IPS-20b (cell line): ENCODE data around the gene DUSP5.
A peak's percentile ranks its signal among the peaks of the same experiment; 100 is the strongest.

Experiments used
- H3K27ac ChIP-seq: one replicate; pipeline ENCODE4 v1.5.1; 2013; ENCODE audit warnings: low read length
- H3K27me3 ChIP-seq: 2 replicates; pipeline ENCODE4 v1.6.1; 2013; ENCODE audit warnings: mild to moderate bottlenecking, low read length, inconsistent platforms; ENCODE audit not compliant: insufficient read depth
- H3K36me3 ChIP-seq: 2 replicates; pipeline ENCODE4 v1.6.1; 2013; ENCODE audit warnings: low read depth, mild to moderate bottlenecking, inconsistent platforms, low read length, moderate library complexity; ENCODE audit not compliant: insufficient read depth
- H3K4me1 ChIP-seq: 2 replicates; pipeline ENCODE4 v1.6.1; 2013; ENCODE audit warnings: mild to moderate bottlenecking, control low read depth, inconsistent platforms, low read length, moderate library complexity; ENCODE audit not compliant: insufficient read depth
- H3K4me3 ChIP-seq: 2 replicates; pipeline ENCODE4 v1.5.1; 2013; ENCODE audit warnings: mild to moderate bottlenecking, low read length, inconsistent platforms
- H3K9ac ChIP-seq: 2 replicates; pipeline ENCODE4 v1.6.1; 2013; ENCODE audit warnings: low read depth, mild to moderate bottlenecking, inconsistent platforms, low read length, moderate library complexity
- H3K9me3 ChIP-seq: 2 replicates; pipeline ENCODE4 v1.6.1; 2013; ENCODE audit warnings: mild to moderate bottlenecking, low read depth, low read length, inconsistent platforms; ENCODE audit not compliant: insufficient read depth

The DUSP5 gene

DNA sequence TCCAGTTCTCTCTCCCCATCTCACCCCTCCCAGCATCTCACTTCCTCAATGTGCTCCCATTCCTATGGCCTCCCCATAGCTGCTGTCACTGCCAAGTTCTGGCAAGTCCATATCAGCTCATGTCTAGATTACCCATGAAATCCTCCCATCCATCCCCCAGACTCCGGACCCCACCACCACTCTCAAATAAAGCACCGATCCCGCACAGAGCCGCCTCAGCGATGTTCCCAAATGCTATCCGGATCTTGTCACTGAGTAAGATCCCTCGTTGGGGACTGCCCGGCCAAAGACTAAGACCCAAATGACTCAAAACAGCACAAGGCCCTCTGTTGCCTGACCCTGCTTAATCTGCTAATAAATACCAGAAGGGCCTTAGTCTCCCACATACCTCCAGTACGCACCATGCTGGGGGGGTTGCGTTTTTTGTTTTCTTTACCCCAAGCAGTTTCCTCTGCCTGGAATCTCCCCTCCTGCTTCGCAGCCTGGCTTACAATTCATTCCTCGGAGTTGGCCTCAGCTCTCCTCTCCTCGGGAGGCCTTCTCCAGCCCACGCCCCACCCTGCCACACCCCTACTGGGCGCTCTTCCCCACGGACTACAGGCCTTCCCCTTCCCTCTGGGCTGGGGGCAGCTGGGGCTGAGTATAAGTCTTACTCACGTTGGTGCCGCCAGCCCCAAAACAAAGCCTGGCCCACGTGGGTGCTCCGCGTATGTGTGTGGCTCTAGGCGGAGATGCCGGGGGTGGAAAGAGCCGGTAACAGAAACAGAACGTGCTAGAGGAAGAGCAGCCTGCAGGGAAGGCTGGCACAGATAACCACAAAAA, 1.8 kb upstream of the DUSP5 start:
- Histone ChIP-seq H3K4me3 (peak overlapping the region; percentile 76), H3K9ac (no peak overlapping the region), H3K27me3 (peaks cover 49% of the 10 kb centered on the region), H3K27ac (no peak overlapping the region), H3K9me3 (no peaks in the 10 kb centered on the region), H3K4me1 (peaks cover 18% of the 10 kb centered on the region; the same call in 1 of the 2 replicates), H3K36me3 (no peaks in the 10 kb centered on the region)

- Histone ChIP-seq H3K27ac (no peak overlapping the region), H3K36me3 (no peaks in the 10 kb centered on the region), H3K9ac (peak overlapping the region; percentile 66; the same call in 1 of the 2 replicates), H3K4me3 (peak overlapping the region; percentile 76), H3K27me3 (peaks cover 50% of the 10 kb centered on the region), H3K9me3 (no peaks in the 10 kb centered on the region), H3K4me1 (peaks cover 26% of the 10 kb centered on the region; the same call in 1 of the 2 replicates)
Measured at GRCh38 chr10:110496553-110497437, 912 bp upstream of the DUSP5 start.

GRCh38 chr10:110498087-110498981, 627 bp downstream of the DUSP5 start:
- Histone ChIP-seq H3K27me3 (peaks cover 50% of the 10 kb centered on the region), H3K9me3 (no peaks in the 10 kb centered on the region), H3K36me3 (peaks cover 9% of the 10 kb centered on the region), H3K4me1 (peaks cover 38% of the 10 kb centered on the region), H3K9ac (peak overlapping the region; percentile 49; the same call in 1 of the 2 replicates), H3K4me3 (peak overlapping the region; percentile 76), H3K27ac (no peak overlapping the region)

DNA sequence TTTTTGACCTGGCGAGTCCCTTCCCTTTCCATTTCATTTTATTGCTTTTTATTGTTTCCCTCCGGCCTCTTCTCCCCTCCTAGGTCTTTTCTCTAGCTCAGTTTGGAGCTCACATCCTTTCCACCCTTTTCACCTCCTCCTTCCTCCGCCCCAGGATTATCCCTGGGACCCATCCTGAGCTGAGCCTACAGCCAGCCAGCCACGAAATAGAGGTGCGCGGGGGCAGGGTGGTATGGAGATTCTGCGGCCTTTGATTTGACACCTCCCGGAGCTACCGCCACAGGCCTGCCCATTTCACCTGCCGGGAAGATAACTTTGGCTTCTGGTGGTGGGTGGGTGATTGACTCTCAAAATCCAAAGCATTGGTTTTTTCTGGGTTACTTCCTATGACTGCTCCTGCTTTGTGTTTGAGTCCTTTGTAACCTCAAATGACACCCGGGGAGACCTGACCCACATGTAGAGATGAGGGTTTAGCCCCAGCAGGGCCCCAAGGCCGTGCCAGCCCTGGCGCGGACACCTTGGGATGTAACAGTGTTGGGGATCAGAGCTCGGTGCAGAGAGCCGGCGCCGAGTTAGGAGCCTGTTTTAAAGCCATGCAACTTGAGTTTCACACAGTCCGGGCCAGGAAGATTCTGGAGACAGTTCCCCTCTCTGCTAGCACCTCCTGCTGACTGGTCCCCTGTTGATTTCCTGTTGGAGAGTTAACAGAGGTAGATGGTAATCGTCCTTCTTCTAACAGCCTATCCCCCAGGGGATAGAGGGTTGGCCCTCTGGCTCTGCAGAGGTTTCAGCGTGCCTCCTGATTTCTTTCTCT, 1.5 kb downstream of the DUSP5 start:
- H3K9me3 ChIP-seq, result no peaks in the 10 kb centered on the region
- H3K27ac ChIP-seq, result no peak overlapping the region
- peak overlapping the region; percentile 49; the same call in 1 of the 2 replicates for H3K9ac ChIP-seq
- H3K27me3 ChIP-seq, result peaks cover 50% of the 10 kb centered on the region
- peaks cover 17% of the 10 kb centered on the region for H3K36me3 ChIP-seq
- H3K4me3 ChIP-seq, result peak overlapping the region; percentile 76
- peaks cover 38% of the 10 kb centered on the region for H3K4me1 ChIP-seq

- Histone ChIP-seq H3K36me3 (peaks cover 24% of the 10 kb centered on the region), H3K4me3 (peak overlapping the region; percentile 76), H3K9ac (peak overlapping the region; percentile 31; the same call in 1 of the 2 replicates), H3K9me3 (no peaks in the 10 kb centered on the region), H3K4me1 (peaks cover 38% of the 10 kb centered on the region), H3K27me3 (peaks cover 50% of the 10 kb centered on the region), H3K27ac (no peak overlapping the region)
Measured at GRCh38 chr10:110499796-110500514, 2.2 kb downstream of the DUSP5 start.

DNA sequence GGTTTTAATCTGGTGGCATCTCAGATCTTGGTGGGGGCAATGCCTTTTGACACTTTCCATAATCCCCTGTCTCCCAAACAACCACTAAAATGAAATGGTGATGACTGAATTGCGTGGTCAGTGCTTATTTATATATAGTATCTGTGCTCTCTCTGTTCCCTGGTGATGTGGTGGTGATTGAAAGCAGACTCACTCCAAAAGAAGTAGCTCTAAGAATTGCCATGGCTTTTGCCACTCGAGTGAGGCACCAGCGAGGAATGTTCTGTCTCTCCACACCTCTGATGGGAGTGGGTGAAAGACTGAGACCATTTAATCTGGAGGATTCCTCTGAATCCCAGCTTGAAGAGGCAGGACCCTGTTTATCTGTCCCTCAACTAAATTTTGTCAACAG, 2.8 kb downstream of the DUSP5 start:
- Histone ChIP-seq H3K9me3 (no peaks in the 10 kb centered on the region), H3K4me1 (peaks cover 38% of the 10 kb centered on the region), H3K36me3 (peaks cover 30% of the 10 kb centered on the region), H3K27me3 (peaks cover 50% of the 10 kb centered on the region), H3K27ac (no peak overlapping the region), H3K4me3 (peak overlapping the region; percentile 76; the same call in 1 of the 2 replicates), H3K9ac (no peak overlapping the region)

DNA sequence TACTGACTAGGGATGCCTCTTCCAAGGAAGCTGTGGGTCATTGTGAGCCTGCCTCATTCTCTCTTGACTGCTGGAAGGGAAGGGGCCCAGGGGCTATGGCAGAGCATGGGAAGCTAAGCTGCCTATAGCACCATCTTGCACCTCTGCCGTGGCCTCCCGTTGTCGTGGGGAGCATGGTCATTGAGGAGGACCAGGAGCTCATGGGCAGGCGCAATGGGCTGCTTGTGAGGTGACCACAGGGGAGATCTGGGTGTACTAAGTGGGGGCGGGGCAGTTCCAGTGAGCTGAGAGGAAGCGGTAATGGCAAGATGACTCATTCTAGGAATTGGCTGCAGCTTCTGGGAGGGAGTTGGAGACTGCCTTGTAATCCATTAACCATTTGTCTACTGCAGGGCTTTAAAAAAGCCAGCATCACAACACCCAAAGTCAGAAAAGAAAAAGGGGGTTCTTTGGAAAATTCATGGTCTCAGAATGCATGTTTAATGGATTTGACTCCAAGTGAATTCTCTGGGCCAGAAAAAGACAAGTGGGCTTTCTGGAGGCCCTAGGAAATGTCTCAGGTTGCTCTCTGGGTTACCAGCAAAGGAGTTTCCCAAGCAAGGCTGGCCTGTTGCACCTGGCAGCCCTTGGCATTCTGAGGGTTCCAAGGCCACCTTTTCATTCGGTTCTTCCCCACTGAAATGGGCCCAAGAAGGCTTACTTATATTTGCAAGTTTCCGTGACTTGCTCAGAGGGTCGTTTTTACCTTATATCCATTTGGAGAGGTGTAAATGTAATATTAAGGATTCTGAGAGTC, 3.6 kb downstream of the DUSP5 start:
- H3K4me1 ChIP-seq, result peaks cover 38% of the 10 kb centered on the region
- peak overlapping the region; percentile 76 for H3K4me3 ChIP-seq
- peaks cover 41% of the 10 kb centered on the region for H3K27me3 ChIP-seq
- H3K9me3 ChIP-seq, result no peaks in the 10 kb centered on the region
- H3K36me3 ChIP-seq, result peaks cover 38% of the 10 kb centered on the region
- no peak overlapping the region for H3K27ac ChIP-seq
- no peak overlapping the region; the same call in 1 of the 2 replicates for H3K9ac ChIP-seq

- H3K9ac ChIP-seq, result no peak overlapping the region; the same call in 1 of the 2 replicates
- H3K27ac ChIP-seq, result no peak overlapping the region
- H3K4me1 ChIP-seq, result peaks cover 33% of the 10 kb centered on the region
- peaks cover 32% of the 10 kb centered on the region for H3K27me3 ChIP-seq
- H3K4me3 ChIP-seq, result no peak overlapping the region; the same call in 1 of the 2 replicates
- H3K36me3 ChIP-seq, result peaks cover 47% of the 10 kb centered on the region
- no peaks in the 10 kb centered on the region for H3K9me3 ChIP-seq
Measured at GRCh38 chr10:110502072-110502845, 4.6 kb downstream of the DUSP5 start.

- Histone ChIP-seq H3K27ac (no peak overlapping the region), H3K36me3 (peaks cover 54% of the 10 kb centered on the region), H3K27me3 (peaks cover 29% of the 10 kb centered on the region), H3K9me3 (no peaks in the 10 kb centered on the region), H3K4me3 (no peak overlapping the region), H3K4me1 (peaks cover 33% of the 10 kb centered on the region), H3K9ac (no peak overlapping the region)
Measured at GRCh38 chr10:110502851-110503301, 5.2 kb downstream of the DUSP5 start.
